HG02798 (cell line): ENCODE measurements around the gene WASF2.

Experiments used
- ATAC-seq: cut with Tn5 transposase; IDR thresholded peaks from one replicate; pipeline ENCODE4 v1.9.1; 2021; ENCODE audit warnings: mild to moderate bottlenecking; ENCODE audit not compliant: unreplicated experiment, poor library complexity

Gene WASF2

GRCh38 chr1:27383661-27384060, 106.3 kb downstream of the WASF2 start:
- ATAC-seq = no peak

- ATAC-seq = no peak
These were observed 106.8 kb downstream of the WASF2 start, which contains the start of gene CD164L2 for GRCh38 chr1:27383039-27383605. TSS of gene CD164L2 (minus strand) at chr1:27383333. CDS start at chr1:27383239, 94 bp downstream.

GRCh38 chr1:27381969-27382762, 107.8 kb downstream of the WASF2 start:
- ATAC-seq = no peak

- no peak for ATAC-seq
These were observed 108.9 kb downstream of the WASF2 start for GRCh38 chr1:27380766-27381733.

GRCh38 chr1:27380224-27380623, 109.7 kb downstream of the WASF2 start:
- no peak for ATAC-seq

- no peak for ATAC-seq
These were observed 110.3 kb downstream of the WASF2 start for GRCh38 chr1:27379564-27380122.

GRCh38 chr1:27377760-27378495, 112.0 kb downstream of the WASF2 start:
- no peak for ATAC-seq

GRCh38 chr1:27374362-27375086, 115.4 kb downstream of the WASF2 start, which contains the start of gene FCN3:
TSS of gene FCN3 (minus strand) at chr1:27374824. CDS start at chr1:27374818, 6 bp downstream.
- no peak for ATAC-seq

- no peak for ATAC-seq
These were observed 116.9 kb downstream of the WASF2 start for GRCh38 chr1:27372808-27373690.

- ATAC-seq = no peak
These were observed 117.8 kb downstream of the WASF2 start for GRCh38 chr1:27372022-27372807.

GRCh38 chr1:27368869-27369582, 120.9 kb downstream of the WASF2 start:
- ATAC-seq = no peak

GRCh38 chr1:27367160-27367650, 122.8 kb downstream of the WASF2 start:
- ATAC-seq = no peak

- peak; percentile 47 for ATAC-seq
These were observed 123.4 kb downstream of the WASF2 start, which contains the start of gene MAP3K6 for GRCh38 chr1:27366411-27367159. TSS of gene MAP3K6 (minus strand) at chr1:27366961. CDS start at chr1:27366597, 364 bp downstream.

- ATAC-seq = peak; percentile 42
These were observed 123.9 kb downstream of the WASF2 start for GRCh38 chr1:27366113-27366410.

- peak; percentile 31 for ATAC-seq
These were observed 124.4 kb downstream of the WASF2 start for GRCh38 chr1:27365372-27366112.
